Neural cell (in vitro differentiated cells): ENCODE data around the gene CPNE4. TPM values are rescaled to one million over a fixed set of nuclear protein-coding genes. Genes with fewer than 3 reads are reported as not detected.

Source experiments
- H2AFZ ChIP-seq: fragments of 200-600, 300-800 bp; sonication (generic), shearing (Covaris generic); 2 replicates; pipeline ENCODE4 v1.6.0; 2014; ENCODE audit warnings: low read depth, mild to moderate bottlenecking, antibody characterized with exemption, low read length, moderate library complexity
- H3F3A ChIP-seq: fragments of 200-600 bp; shearing (Covaris generic); 2 replicates; pipeline ENCODE4 v1.6.1; 2016; ENCODE audit warnings: mild to moderate bottlenecking, moderate library complexity, mixed read lengths, antibody characterized with exemption, low read length; ENCODE audit not compliant: insufficient read depth, poor library complexity, severe bottlenecking
- H3K27ac ChIP-seq: fragments of 200-600, 300-800 bp; sonication (generic), shearing (Covaris generic); 2 replicates; pipeline ENCODE4 v1.5.1; 2014; ENCODE audit warnings: mild to moderate bottlenecking, low read length, moderate library complexity
- H3K27me3 ChIP-seq: fragments of 300-800, 200-600 bp; sonication (generic), shearing (Covaris generic); 2 replicates; pipeline ENCODE4 v1.6.0; 2014; ENCODE audit warnings: mild to moderate bottlenecking, low read depth, low read length, moderate library complexity; ENCODE audit not compliant: insufficient read depth
- H3K36me3 ChIP-seq: fragments of 300-800, 200-600 bp; sonication (generic), shearing (Covaris generic); 2 replicates; pipeline ENCODE4 v1.5.1; 2014; ENCODE audit warnings: mild to moderate bottlenecking, antibody characterized with exemption, low read length, moderate library complexity; ENCODE audit not compliant: insufficient read depth
- H3K4me2 ChIP-seq: fragments of 300-800, 200-600 bp; sonication (generic), shearing (Covaris generic); 2 replicates; pipeline ENCODE4 v1.6.0; 2014; ENCODE audit warnings: mild to moderate bottlenecking, low read length
- H3K4me3 ChIP-seq: fragments of 300-800, 200-600 bp; sonication (generic), shearing (Covaris generic); 2 replicates; pipeline ENCODE4 v1.5.1; 2014; ENCODE audit warnings: mild to moderate bottlenecking, low read length, moderate library complexity
- H3K79me2 ChIP-seq: fragments of 200-600 bp; shearing (Covaris generic); replicated peaks from 2 replicates; pipeline ENCODE4 v1.6.0; 2014; ENCODE audit warnings: mild to moderate bottlenecking, low read length, moderate library complexity; ENCODE audit not compliant: insufficient read depth
- H3K9ac ChIP-seq: fragments of 300-800, 200-600 bp; sonication (generic), shearing (Covaris generic); 2 replicates; pipeline ENCODE4 v1.6.1; 2016; ENCODE audit warnings: mild to moderate bottlenecking, low read length, mixed read lengths
- H3K9me2 ChIP-seq: fragments of 200-600 bp; shearing (Covaris generic); 2 replicates; pipeline ENCODE4 v1.6.1; 2016; ENCODE audit warnings: mild to moderate bottlenecking, low read length, mixed read lengths; ENCODE audit not compliant: insufficient read depth
- H3K9me3 ChIP-seq: fragments of 200-600, 300-800 bp; sonication (generic), shearing (Covaris generic); 2 replicates; pipeline ENCODE4 v1.6.1; 2016; ENCODE audit warnings: mild to moderate bottlenecking, mixed run types, low read length, moderate library complexity, mixed read lengths
- H4K20me1 ChIP-seq: fragments of 200-600 bp; shearing (Covaris generic); 2 replicates; pipeline ENCODE4 v1.6.1; 2016; ENCODE audit warnings: mild to moderate bottlenecking, mixed run types; ENCODE audit not compliant: insufficient read depth
- EP300 ChIP-seq: fragments of 450-650 bp; conservative IDR thresholded peaks from 2 replicates; pipeline ENCODE4 v1.6.1; 2014; ENCODE audit warnings: antibody characterized with exemption, mild to moderate bottlenecking, moderate library complexity; ENCODE audit not compliant: poor library complexity, severe bottlenecking
- EZH2 ChIP-seq: fragments of 200-600, 300-800 bp; shearing (Covaris generic), sonication (generic); IDR thresholded peaks from 2 replicates; pipeline ENCODE4 v1.6.1; 2014; ENCODE audit warnings: antibody characterized with exemption, low read length, borderline replicate concordance, mild to moderate bottlenecking; ENCODE audit not compliant: insufficient read depth, poor library complexity, severe bottlenecking
- MXI1 ChIP-seq: fragments of 450-650 bp; conservative IDR thresholded peaks from 2 replicates; pipeline ENCODE4 v1.6.1; 2014; ENCODE audit warnings: antibody characterized with exemption, mild to moderate bottlenecking; ENCODE audit not compliant: poor library complexity, severe bottlenecking
- POLR2AphosphoS5 ChIP-seq: IDR thresholded peaks from 2 replicates; pipeline ENCODE4 v1.6.1; 2012
- RAD21 ChIP-seq: fragments of 450-650 bp; conservative IDR thresholded peaks from 2 replicates; pipeline ENCODE4 v1.6.1; 2014; ENCODE audit warnings: antibody characterized with exemption, mild to moderate bottlenecking, moderate library complexity
- SMC3 ChIP-seq: fragments of 450-650 bp; conservative IDR thresholded peaks from 2 replicates; pipeline ENCODE4 v1.6.1; 2014; ENCODE audit warnings: antibody characterized with exemption, mild to moderate bottlenecking, moderate library complexity; ENCODE audit not compliant: poor library complexity
- TAF1 ChIP-seq: IDR thresholded peaks from 2 replicates; pipeline ENCODE4 v1.6.1; 2012; ENCODE audit warnings: low read depth
- polyA plus RNA-seq: library from polyadenylated mRNA; depleted of rRNA; stranded (reverse); fragments of >200 nt; gene quantifications from 2 replicates; pipeline ENCODE4 v1.2.3, GENCODE V29; 2014
- TF ChIP-seq, protein P1 (sequence below): fragments of 450-650 bp; IDR thresholded peaks from 2 replicates; pipeline ENCODE4 v1.5.1; 2014; ENCODE audit warnings: antibody characterized with exemption, mild to moderate bottlenecking, moderate library complexity; ENCODE audit not compliant: poor library complexity, severe bottlenecking
- TF ChIP-seq, protein P2 (sequence below): IDR thresholded peaks from 2 replicates; pipeline ENCODE4 v1.6.1; 2012; ENCODE audit warnings: borderline replicate concordance

Gene CPNE4
- polyA plus RNA-seq, 1 donor from 2014 or later, result 0.59 TPM

DNA sequence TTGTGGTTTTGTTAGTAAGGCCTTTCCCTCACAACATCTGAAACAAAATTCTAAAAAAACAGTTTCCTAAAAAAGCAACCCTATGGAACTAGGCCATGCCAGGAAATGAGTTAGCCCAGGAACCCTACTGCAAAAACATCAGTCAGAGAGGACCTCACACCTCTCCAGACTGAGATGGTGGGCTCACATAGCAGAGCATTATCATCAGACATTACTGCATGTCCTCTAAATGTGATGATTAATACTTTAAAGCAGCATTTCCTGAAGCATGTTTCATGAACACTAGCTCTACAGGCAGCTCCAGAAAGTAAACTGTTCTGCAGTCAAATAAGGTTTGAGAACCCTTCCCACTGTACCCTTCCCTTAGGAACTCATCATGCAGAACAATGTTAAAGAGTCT is 299.7 kb downstream of the CPNE4 start:
- no peaks in the 10 kb centered on the region for H3K27me3 ChIP-seq
- no peaks in the 10 kb centered on the region for H3K9me2 ChIP-seq
- no peaks in the 10 kb centered on the region for H3F3A ChIP-seq
- H2AFZ ChIP-seq, result no peak overlapping the region
- no peak for TF ChIP-seq POLR2AphosphoS5
- TF ChIP-seq TAF1, result no peak
- no peak for TF ChIP-seq MXI1
- TF ChIP-seq, protein P1, sequence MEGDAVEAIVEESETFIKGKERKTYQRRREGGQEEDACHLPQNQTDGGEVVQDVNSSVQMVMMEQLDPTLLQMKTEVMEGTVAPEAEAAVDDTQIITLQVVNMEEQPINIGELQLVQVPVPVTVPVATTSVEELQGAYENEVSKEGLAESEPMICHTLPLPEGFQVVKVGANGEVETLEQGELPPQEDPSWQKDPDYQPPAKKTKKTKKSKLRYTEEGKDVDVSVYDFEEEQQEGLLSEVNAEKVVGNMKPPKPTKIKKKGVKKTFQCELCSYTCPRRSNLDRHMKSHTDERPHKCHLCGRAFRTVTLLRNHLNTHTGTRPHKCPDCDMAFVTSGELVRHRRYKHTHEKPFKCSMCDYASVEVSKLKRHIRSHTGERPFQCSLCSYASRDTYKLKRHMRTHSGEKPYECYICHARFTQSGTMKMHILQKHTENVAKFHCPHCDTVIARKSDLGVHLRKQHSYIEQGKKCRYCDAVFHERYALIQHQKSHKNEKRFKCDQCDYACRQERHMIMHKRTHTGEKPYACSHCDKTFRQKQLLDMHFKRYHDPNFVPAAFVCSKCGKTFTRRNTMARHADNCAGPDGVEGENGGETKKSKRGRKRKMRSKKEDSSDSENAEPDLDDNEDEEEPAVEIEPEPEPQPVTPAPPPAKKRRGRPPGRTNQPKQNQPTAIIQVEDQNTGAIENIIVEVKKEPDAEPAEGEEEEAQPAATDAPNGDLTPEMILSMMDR, result no peak
- TF ChIP-seq EZH2, result no peak
- TF ChIP-seq EP300, result no peak
- no peak for TF ChIP-seq SMC3
- TF ChIP-seq RAD21, result no peak
- TF ChIP-seq, protein P2, sequence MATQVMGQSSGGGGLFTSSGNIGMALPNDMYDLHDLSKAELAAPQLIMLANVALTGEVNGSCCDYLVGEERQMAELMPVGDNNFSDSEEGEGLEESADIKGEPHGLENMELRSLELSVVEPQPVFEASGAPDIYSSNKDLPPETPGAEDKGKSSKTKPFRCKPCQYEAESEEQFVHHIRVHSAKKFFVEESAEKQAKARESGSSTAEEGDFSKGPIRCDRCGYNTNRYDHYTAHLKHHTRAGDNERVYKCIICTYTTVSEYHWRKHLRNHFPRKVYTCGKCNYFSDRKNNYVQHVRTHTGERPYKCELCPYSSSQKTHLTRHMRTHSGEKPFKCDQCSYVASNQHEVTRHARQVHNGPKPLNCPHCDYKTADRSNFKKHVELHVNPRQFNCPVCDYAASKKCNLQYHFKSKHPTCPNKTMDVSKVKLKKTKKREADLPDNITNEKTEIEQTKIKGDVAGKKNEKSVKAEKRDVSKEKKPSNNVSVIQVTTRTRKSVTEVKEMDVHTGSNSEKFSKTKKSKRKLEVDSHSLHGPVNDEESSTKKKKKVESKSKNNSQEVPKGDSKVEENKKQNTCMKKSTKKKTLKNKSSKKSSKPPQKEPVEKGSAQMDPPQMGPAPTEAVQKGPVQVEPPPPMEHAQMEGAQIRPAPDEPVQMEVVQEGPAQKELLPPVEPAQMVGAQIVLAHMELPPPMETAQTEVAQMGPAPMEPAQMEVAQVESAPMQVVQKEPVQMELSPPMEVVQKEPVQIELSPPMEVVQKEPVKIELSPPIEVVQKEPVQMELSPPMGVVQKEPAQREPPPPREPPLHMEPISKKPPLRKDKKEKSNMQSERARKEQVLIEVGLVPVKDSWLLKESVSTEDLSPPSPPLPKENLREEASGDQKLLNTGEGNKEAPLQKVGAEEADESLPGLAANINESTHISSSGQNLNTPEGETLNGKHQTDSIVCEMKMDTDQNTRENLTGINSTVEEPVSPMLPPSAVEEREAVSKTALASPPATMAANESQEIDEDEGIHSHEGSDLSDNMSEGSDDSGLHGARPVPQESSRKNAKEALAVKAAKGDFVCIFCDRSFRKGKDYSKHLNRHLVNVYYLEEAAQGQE, result no peak
- H3K9ac ChIP-seq, result no peak overlapping the region
- H4K20me1 ChIP-seq, result no peaks in the 10 kb centered on the region
- no peaks in the 10 kb centered on the region for H3K79me2 ChIP-seq
- no peaks in the 10 kb centered on the region for H3K36me3 ChIP-seq
- H3K4me3 ChIP-seq, result no peak overlapping the region
- H3K9me3 ChIP-seq, result no peaks in the 10 kb centered on the region
- no peak overlapping the region for H3K4me2 ChIP-seq
- no peak overlapping the region for H3K27ac ChIP-seq

DNA sequence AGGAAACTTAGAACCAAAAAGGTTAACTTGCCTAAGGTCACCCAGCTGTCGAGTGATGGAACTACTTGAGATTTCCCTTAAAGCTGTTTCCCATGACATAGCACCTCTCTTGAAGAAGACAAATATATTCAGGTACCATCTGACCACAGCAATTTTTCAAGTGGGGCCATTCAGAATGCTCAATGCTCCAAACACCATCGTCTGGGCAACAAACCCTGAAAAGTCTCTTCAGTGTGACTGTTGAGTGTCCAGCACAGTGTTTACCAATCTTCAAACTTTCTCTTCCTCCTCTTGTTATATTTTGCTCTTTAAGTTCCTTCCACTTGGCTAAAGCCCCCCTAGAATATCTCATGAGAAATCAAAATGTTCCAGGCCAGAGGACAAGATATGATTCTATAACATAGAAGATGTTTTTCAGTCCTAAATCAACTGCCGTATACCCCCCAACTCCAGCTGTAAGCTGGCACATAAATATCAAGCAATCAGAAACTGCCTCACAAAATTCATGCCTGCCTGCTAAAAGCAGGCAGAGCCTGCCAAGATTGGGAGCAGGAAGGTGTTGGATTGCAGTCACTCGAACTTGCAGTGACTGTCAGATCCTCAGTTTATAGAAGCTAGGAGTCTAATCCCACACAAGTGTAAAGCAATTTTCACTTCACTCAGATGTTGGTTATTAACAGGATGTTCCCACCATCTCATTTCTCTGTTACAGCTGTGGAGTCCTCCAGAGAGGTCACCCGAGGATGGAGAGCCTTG is 301.6 kb downstream of the CPNE4 start:
- Histone ChIP-seq H3K27me3 (no peaks in the 10 kb centered on the region), H3K9ac (no peak overlapping the region), H2AFZ (no peak overlapping the region), H3K4me2 (no peak overlapping the region), H3K79me2 (no peaks in the 10 kb centered on the region), H3K27ac (no peak overlapping the region), H3K4me3 (no peak overlapping the region), H3F3A (no peaks in the 10 kb centered on the region), H3K9me3 (no peaks in the 10 kb centered on the region), H4K20me1 (no peaks in the 10 kb centered on the region), H3K9me2 (no peaks in the 10 kb centered on the region), H3K36me3 (no peaks in the 10 kb centered on the region)
- TF ChIP-seq SMC3 (no peak), TAF1 (no peak), EZH2 (no peak), POLR2AphosphoS5 (no peak)
- TF ChIP-seq, protein P2, result no peak
